WI38 (cell line): ENCODE measurements around the gene NECAP2.
"Not testable (repeated sequence)": the region's sequence is repeated elsewhere in the genome, so short reads cannot be mapped to it uniquely, and the experiment has no call there.

ENCODE experiments used
- H3K4me3 ChIP-seq: 2 replicates; pipeline ENCODE4 v1.5.1; 2011; ENCODE audit warnings: low read depth, mild to moderate bottlenecking, control low read depth, low read length
- TF ChIP-seq, protein P1 (sequence below): IDR thresholded peaks from 2 replicates; pipeline ENCODE4 v1.5.1; 2012; ENCODE audit warnings: low read depth, mild to moderate bottlenecking, control low read depth, low read length

The NECAP2 gene

GRCh38 chr1:16447641-16448040 is 7.1 kb downstream of the NECAP2 start:
- no peak overlapping the region for H3K4me3 ChIP-seq
- TF ChIP-seq, protein P1, sequence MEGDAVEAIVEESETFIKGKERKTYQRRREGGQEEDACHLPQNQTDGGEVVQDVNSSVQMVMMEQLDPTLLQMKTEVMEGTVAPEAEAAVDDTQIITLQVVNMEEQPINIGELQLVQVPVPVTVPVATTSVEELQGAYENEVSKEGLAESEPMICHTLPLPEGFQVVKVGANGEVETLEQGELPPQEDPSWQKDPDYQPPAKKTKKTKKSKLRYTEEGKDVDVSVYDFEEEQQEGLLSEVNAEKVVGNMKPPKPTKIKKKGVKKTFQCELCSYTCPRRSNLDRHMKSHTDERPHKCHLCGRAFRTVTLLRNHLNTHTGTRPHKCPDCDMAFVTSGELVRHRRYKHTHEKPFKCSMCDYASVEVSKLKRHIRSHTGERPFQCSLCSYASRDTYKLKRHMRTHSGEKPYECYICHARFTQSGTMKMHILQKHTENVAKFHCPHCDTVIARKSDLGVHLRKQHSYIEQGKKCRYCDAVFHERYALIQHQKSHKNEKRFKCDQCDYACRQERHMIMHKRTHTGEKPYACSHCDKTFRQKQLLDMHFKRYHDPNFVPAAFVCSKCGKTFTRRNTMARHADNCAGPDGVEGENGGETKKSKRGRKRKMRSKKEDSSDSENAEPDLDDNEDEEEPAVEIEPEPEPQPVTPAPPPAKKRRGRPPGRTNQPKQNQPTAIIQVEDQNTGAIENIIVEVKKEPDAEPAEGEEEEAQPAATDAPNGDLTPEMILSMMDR, result no peak

DNA sequence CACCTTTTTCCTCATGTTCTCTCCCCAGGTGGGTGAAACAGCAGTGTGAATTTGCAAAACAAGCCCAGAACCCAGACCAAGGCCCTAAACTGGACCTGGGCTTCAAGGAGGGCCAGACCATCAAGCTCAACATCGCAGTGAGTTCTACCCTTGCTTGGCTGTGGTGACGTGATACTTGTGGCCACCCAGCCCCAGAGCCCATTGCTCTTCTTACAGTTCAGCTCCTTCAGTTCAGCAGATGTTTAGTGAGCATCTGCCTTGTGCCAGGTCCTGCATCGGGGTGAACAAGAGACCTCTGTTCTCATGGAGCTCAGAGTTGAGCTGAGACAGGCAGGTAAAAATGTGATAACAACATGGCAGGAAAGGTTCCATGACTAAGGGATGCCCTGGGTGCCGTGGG is 8.5 kb downstream of the NECAP2 start:
- no peak overlapping the region for H3K4me3 ChIP-seq
- TF ChIP-seq, protein P1, result no peak

DNA sequence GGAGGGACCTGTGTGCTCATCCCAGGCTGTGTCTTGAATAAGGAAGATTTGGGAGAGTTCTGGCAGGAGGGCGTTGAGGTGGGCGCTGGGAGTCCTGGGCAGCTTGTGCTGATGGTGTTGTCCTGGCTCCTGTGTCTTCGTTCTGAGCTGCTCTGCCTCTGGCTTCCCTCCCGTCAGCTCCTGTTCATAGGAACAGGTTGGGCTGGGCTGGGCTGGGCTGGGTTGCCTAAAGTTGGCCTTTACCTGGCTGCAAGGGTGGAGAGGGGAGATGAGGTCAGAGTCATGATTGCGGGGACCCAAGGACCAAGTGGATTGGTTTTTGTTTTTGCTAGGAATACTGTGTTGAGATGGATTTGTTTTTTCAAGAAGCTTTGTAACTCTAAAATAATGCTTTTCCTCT is 9.1 kb downstream of the NECAP2 start:
- TF ChIP-seq, protein P1, result no peak
- no peak overlapping the region for H3K4me3 ChIP-seq

DNA sequence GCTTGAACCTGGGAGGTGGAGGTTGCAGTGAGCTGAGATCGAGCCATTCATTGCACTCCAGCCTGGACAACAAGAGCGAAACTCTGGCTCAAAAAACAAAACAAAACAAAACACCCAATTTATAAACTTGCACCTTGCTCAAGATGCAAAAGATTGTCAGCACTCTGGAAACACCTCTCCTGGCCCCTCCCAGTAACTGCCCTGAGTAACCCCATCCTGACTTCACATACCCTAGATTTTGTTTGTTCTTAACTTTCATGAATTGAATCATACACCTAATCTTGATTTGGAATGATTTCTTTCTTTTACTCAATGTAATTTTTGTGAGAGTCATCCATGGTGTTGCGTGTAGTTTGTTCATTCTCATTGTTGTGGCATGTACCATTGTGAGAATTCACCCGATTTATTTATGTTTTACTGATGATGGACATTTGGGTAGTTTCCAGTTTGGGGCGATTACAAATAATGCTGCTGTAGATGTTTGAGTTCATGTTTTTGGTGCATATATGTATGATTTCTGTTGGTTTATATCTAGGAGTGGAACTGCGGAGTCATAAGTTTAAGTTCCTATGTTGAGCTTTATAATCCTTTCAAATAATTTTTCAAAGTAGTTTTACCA is 10.4 kb downstream of the NECAP2 start:
- no peak overlapping the region for H3K4me3 ChIP-seq
- TF ChIP-seq, protein P1, result no peak

DNA sequence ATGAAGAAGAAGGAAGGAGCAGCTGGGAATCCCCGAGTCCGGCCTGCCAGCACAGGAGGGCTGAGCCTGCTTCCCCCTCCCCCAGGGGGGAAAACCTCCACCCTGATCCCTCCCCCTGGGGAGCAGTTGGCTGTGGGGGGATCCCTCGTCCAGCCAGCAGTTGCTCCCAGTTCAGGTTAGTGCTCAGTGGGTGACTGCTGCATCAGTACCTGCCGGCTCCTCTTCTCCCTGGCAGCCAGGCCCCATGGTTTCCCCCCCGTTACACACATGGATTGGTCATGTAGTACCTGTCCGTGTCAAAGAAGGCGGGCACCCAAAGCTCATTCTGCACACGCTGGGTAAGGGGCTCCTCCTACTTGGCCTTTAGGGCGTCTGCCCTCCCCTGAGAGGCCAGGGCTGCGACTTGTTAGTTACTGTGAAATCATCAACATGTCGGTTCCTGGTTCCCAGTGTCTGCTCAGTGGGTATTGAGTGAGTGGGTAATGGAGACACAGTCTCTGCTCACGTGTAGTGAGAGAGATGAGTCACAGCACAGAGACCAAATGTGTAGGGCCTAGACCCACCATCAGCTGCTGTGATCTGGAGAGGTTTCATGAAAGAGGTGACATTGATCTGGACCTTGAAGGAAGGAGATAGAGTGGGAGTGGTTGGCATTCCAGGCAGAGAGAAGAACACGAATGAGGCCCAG is 11.5 kb downstream of the NECAP2 start:
- TF ChIP-seq, protein P1, result no peak
- H3K4me3 ChIP-seq, result no peak overlapping the region

- H3K4me3 ChIP-seq, result not testable (repeated sequence)
Observed at GRCh38 chr1:16454909-16455308, 14.4 kb downstream of the NECAP2 start.

- H3K4me3 ChIP-seq, result not testable (repeated sequence)
Observed at GRCh38 chr1:16456151-16456550, 15.6 kb downstream of the NECAP2 start.

DNA sequence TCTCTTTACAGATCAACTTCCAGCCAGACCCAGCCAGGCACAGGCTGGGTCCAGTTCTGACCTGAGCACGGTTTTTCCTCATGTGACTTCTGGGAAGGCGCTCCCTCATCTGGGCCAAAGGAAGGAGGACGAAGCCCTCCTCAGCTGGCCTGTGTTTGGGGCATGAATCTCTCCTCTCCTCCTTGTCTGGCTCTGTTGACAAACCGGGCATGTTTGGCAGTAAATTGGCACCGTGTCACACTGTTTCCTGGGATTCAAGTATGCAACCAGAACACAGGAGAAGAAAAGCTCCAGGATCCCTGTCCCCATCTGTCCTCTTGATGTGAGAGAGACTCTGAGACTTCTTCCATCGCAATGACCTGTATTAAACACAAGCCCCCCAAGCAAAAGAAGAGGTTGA is 18.3 kb downstream of the NECAP2 start:
- TF ChIP-seq, protein P1, result no peak
- no peak overlapping the region for H3K4me3 ChIP-seq
